Uterus (tissue), 4 donors: ENCODE measurements around the gene NR6A1. TPM values are rescaled to one million over a fixed set of nuclear protein-coding genes. Genes with fewer than 3 reads are reported as not detected.

Experiments
- DNase-seq, 2 donors: peaks; one replicate each; pipeline ENCODE4 v3.0.0-alpha.2; 2019 to 2020
- H3K27ac ChIP-seq, 2 donors: fragments of 200-600 bp; sonication (generic); 1 replicate in 1 of 2; 2 replicates in 1 of 2; pipeline ENCODE4 v1.5.1; 2016 to 2018
- H3K27me3 ChIP-seq, 2 donors: fragments of 200-600 bp; sonication (generic); one replicate each; pipeline ENCODE4 v1.5.1; 2018 to 2019; ENCODE audit warnings: control low read depth in 1 of 2
- H3K36me3 ChIP-seq, 2 donors: fragments of 200-600 bp; sonication (generic); one replicate each; pipeline ENCODE4 v1.5.1; 2019; ENCODE audit warnings: control low read depth in 1 of 2
- H3K4me1 ChIP-seq, 2 donors: fragments of 200-600 bp; sonication (generic); one replicate each; pipeline ENCODE4 v1.5.1; 2018 to 2019; ENCODE audit warnings: control low read depth in 1 of 2
- H3K4me3 ChIP-seq, 2 donors: fragments of 200-600 bp; sonication (generic); 1 replicate in 1 of 2; 2 replicates in 1 of 2; pipeline ENCODE4 v1.5.1; 2018 to 2019; ENCODE audit warnings: mild to moderate bottlenecking in 1 of 2
- H3K9me3 ChIP-seq, 2 donors: fragments of 200-600 bp; sonication (generic); one replicate each; pipeline ENCODE4 v1.5.1; 2019; ENCODE audit warnings: control low read depth in 1 of 2
- CTCF ChIP-seq, 4 experiments: fragments of 200-600 bp in 2 of 4; fragments of 450-650 bp in 2 of 4; sonication (generic) in 2 of 4; IDR thresholded peaks; one replicate each; pipeline ENCODE4 v1.5.1; 2016 to 2019; ENCODE audit warnings: antibody characterized with exemption in 4 of 4, mild to moderate bottlenecking in 2 of 4, moderate library complexity in 1 of 4
- POLR2A ChIP-seq, 2 donors: fragments of 450-650 bp; IDR thresholded peaks; one replicate each; pipeline ENCODE4 v1.6.1; 2016; ENCODE audit warnings: antibody characterized with exemption in 2 of 2, mild to moderate bottlenecking in 1 of 2, moderate library complexity in 1 of 2
- intact Hi-C: fragments of 100-400 bp; cut with DNase I; formaldehyde crosslinking; loops from one replicate; pipeline ENCODE4 v1.15.1; 2023; ENCODE audit warnings: low total_unique reads
- total RNA-seq, 4 donors: library from RNA; depleted of rRNA in 3 of 4; stranded (reverse); fragments of >200 nt in 3 of 4; gene quantifications; one replicate each; pipeline versions ENCODE4 v1.1.0 to v1.2.4, GENCODE V29; 2014 to 2023
- donor health status: DM: yes; HTN: yes; CAD: no.

The NR6A1 gene
- total RNA-seq, 4 donors from 2014 or later = under 0.01 to 2.6 (median 1.3) TPM; not detected in 1

- Histone ChIP-seq H3K9me3 (no peaks in the 10 kb centered on the region), H3K27me3 (no peaks in the 10 kb centered on the region), H3K4me1 (no peaks in the 10 kb centered on the region), H3K36me3 (no peaks in the 10 kb centered on the region), H3K27ac (no peak overlapping the region), H3K4me3 (no peak overlapping the region)
- DNase-seq = no peak
- intact Hi-C loops = no loop called here
- TF ChIP-seq POLR2A (IDR thresholded peaks at IDR 0.05) (no peak), CTCF (IDR thresholded peaks at IDR 0.05) (no peak)
Observed at GRCh38 chr9:124552273-124552605, 218.9 kb downstream of the NR6A1 start.

- no peaks in the 10 kb centered on the region for H3K36me3 ChIP-seq
- no peak overlapping the region for H3K27ac ChIP-seq
- intact Hi-C loops = no loop called here
- no peaks in the 10 kb centered on the region for H3K27me3 ChIP-seq
- H3K9me3 ChIP-seq = no peaks in the 10 kb centered on the region
- no peak for TF ChIP-seq CTCF (IDR thresholded peaks at IDR 0.05)
- TF ChIP-seq POLR2A (IDR thresholded peaks at IDR 0.05) = no peak
- no peak for DNase-seq
- H3K4me3 ChIP-seq = no peak overlapping the region
- H3K4me1 ChIP-seq = no peaks in the 10 kb centered on the region
Observed at GRCh38 chr9:124551472-124552272, 219.4 kb downstream of the NR6A1 start.

- Histone ChIP-seq H3K27me3 (no peaks in the 10 kb centered on the region), H3K36me3 (no peaks in the 10 kb centered on the region), H3K4me3 (no peak overlapping the region), H3K4me1 (no peaks in the 10 kb centered on the region), H3K27ac (no peak overlapping the region), H3K9me3 (no peaks in the 10 kb centered on the region)
- intact Hi-C loops = no loop called here
- TF ChIP-seq POLR2A (IDR thresholded peaks at IDR 0.05) = no peak
- no peak for TF ChIP-seq CTCF (IDR thresholded peaks at IDR 0.05)
- DNase-seq = no peak
Observed at GRCh38 chr9:124550072-124550471, 221.0 kb downstream of the NR6A1 start.

GRCh38 chr9:124549016-124549415 lies 222.1 kb downstream of the NR6A1 start:
- Histone ChIP-seq H3K9me3 (no peaks in the 10 kb centered on the region), H3K27ac (no peak overlapping the region), H3K27me3 (no peaks in the 10 kb centered on the region), H3K36me3 (no peaks in the 10 kb centered on the region), H3K4me3 (no peak overlapping the region), H3K4me1 (no peaks in the 10 kb centered on the region)
- intact Hi-C loops = no loop called here
- no peak for DNase-seq
- no peak for TF ChIP-seq CTCF (IDR thresholded peaks at IDR 0.05)
- TF ChIP-seq POLR2A (IDR thresholded peaks at IDR 0.05) = no peak

GRCh38 chr9:124544535-124544934 lies 226.6 kb downstream of the NR6A1 start:
- no peak for DNase-seq
- no peak overlapping the region for H3K4me3 ChIP-seq
- H3K9me3 ChIP-seq = no peaks in the 10 kb centered on the region
- no peaks in the 10 kb centered on the region for H3K36me3 ChIP-seq
- H3K27me3 ChIP-seq = no peaks in the 10 kb centered on the region
- no peak overlapping the region for H3K27ac ChIP-seq
- no peaks in the 10 kb centered on the region for H3K4me1 ChIP-seq
- intact Hi-C loops = no loop called here
- TF ChIP-seq CTCF (IDR thresholded peaks at IDR 0.05) (no peak), POLR2A (IDR thresholded peaks at IDR 0.05) (no peak)
